Gastrocnemius medialis (tissue), 4 donors: ENCODE measurements around the gene NOBOX. TPM values are rescaled to one million over a fixed set of nuclear protein-coding genes. Genes with fewer than 3 reads are reported as not detected.

Source experiments
- ATAC-seq, 2 donors: fragments of 150-250 bp; one replicate each; pipeline ENCODE4 v1.9.1; 2016
- DNase-seq, 2 donors: peaks; one replicate each; pipeline ENCODE4 v3.0.0-alpha.2; 2019
- H3K27ac ChIP-seq, 4 donors: fragments of 200-600 bp; sonication (generic); 1 replicate in 1 of 4; 2 replicates in 3 of 4; pipeline ENCODE4 v1.5.1; 2016 to 2018; ENCODE audit warnings: mild to moderate bottlenecking in 2 of 4, moderate library complexity in 1 of 4
- H3K27me3 ChIP-seq, 3 donors: fragments of 200-600 bp; sonication (generic) in 2 of 3; 1 replicate in 1 of 3; 2 replicates in 2 of 3; pipeline versions ENCODE4 v1.5.1 to v1.6.0; 2016 to 2019; ENCODE audit warnings: mild to moderate bottlenecking in 1 of 3, moderate library complexity in 1 of 3
- H3K36me3 ChIP-seq, 2 donors: fragments of 200-600 bp; sonication (generic) in 1 of 2; one replicate each; pipeline ENCODE4 v1.5.1; 2017 to 2018
- H3K4me1 ChIP-seq, 2 donors: fragments of 200-600 bp; sonication (generic) in 1 of 2; one replicate each; pipeline ENCODE4 v1.5.1; 2016 to 2017; ENCODE audit warnings: mild to moderate bottlenecking in 2 of 2
- H3K4me3 ChIP-seq, 4 donors: fragments of 200-600 bp; sonication (generic) in 3 of 4; 1 replicate in 1 of 4; 2 replicates in 3 of 4; pipeline ENCODE4 v1.5.1; 2016 to 2019; ENCODE audit warnings: mild to moderate bottlenecking in 2 of 4
- H3K9me3 ChIP-seq, 3 donors: fragments of 200-600 bp; sonication (generic) in 2 of 3; 1 replicate in 1 of 3; 2 replicates in 2 of 3; pipeline ENCODE4 v1.5.1; 2016 to 2019
- POLR2A ChIP-seq, 2 donors: fragments of 450-650 bp; IDR thresholded peaks; one replicate each; pipeline ENCODE4 v1.6.1; 2017; ENCODE audit warnings: antibody characterized with exemption in 2 of 2, mild to moderate bottlenecking in 2 of 2, moderate library complexity in 2 of 2
- in situ Hi-C, 4 donors: fragments of 200-750 bp; cut with MboI; loops; one replicate each; pipeline versions ENCODE4 v1.15.0 to v1.8.0; 2017; ENCODE audit warnings: low sequenced_read_pairs in 4 of 4
- intact Hi-C: fragments of 100-400 bp; cut with DNase I; formaldehyde crosslinking; loops from one replicate; pipeline ENCODE4 v1.15.1; 2023; ENCODE audit warnings: low total_unique reads
- total RNA-seq, 4 donors: library from RNA; depleted of rRNA; stranded (reverse); fragments of >200 nt; gene quantifications; one replicate each; pipeline versions ENCODE4 v1.1.0 to v1.2.3, GENCODE V29; 2016
- TF ChIP-seq, protein P1 (sequence below), 5 experiments: fragments of 450-650 bp in 3 of 5; fragments of 200-600 bp in 2 of 5; sonication (generic) in 2 of 5; IDR thresholded peaks in 4 of 5; conservative IDR thresholded peaks in 1 of 5; 1 replicate in 4 of 5; 2 replicates in 1 of 5; pipeline ENCODE4 v1.5.1; 2016 to 2019; ENCODE audit warnings: antibody characterized with exemption in 5 of 5, mild to moderate bottlenecking in 3 of 5, moderate library complexity in 3 of 5

Gene NOBOX
- total RNA-seq, 4 donors from 2014 or later: not detected

DNA sequence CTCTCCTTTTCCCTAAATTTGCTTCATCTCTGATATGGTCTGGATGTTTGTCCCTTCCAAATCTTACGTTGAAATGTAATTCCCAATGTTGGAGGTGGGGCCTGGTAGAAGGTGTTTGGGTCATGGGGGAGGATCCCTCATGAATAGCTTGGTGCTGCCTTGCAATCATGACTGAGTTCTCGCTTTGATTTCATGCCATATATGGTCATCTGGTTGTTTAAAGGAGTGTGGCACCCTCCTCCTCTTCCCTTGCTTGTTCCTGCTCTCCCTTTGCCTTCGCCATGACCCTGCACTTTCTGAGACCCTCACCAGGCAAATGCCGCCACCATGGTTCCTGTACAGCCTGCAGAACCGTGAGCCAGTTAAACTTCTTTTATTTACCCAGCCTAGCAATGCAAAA is 14.5 kb downstream of the NOBOX start:
- in situ Hi-C loops: loop anchor here in 1 of 4 donors (25.0 kb wide), 1 partner anchor 227 kb away; no protein-coding TSS in a partner anchor
- intact Hi-C loops: no loop called here

DNA sequence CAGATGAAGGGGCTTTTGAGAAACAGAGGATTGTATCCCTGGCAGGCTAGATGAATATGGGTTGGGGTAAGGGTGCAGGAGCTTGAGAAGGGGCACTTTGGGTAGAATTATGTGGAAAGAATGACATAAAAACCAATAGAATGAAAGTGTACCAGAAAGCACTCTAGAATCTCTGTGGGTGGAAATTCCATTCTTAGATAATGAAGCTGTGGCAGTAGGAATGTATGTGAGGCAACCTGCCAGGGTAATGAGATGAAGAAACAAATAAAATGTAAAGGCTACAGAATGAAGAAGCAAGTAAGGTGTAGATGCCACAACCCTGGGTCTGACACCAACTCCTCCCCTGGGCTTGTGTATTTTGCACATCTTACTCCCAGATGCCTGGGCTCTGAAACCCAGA is 16.8 kb downstream of the NOBOX start:
- no peak for ATAC-seq
- Histone ChIP-seq H3K27me3 (no peaks in the 10 kb centered on the region), H3K4me3 (no peak overlapping the region), H3K4me1 (no peaks in the 10 kb centered on the region), H3K36me3 (no peaks in the 10 kb centered on the region), H3K9me3 (no peaks in the 10 kb centered on the region), H3K27ac (no peak overlapping the region)
- in situ Hi-C loops: loop anchor here in 1 of 4 donors (25.0 kb wide), 1 partner anchor 224 kb away; no protein-coding TSS in a partner anchor
- DNase-seq: no peak
- no peak for TF ChIP-seq POLR2A (IDR thresholded peaks at IDR 0.05)
- TF ChIP-seq, protein P1, sequence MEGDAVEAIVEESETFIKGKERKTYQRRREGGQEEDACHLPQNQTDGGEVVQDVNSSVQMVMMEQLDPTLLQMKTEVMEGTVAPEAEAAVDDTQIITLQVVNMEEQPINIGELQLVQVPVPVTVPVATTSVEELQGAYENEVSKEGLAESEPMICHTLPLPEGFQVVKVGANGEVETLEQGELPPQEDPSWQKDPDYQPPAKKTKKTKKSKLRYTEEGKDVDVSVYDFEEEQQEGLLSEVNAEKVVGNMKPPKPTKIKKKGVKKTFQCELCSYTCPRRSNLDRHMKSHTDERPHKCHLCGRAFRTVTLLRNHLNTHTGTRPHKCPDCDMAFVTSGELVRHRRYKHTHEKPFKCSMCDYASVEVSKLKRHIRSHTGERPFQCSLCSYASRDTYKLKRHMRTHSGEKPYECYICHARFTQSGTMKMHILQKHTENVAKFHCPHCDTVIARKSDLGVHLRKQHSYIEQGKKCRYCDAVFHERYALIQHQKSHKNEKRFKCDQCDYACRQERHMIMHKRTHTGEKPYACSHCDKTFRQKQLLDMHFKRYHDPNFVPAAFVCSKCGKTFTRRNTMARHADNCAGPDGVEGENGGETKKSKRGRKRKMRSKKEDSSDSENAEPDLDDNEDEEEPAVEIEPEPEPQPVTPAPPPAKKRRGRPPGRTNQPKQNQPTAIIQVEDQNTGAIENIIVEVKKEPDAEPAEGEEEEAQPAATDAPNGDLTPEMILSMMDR (IDR thresholded peaks at IDR 0.05 in 4 of 5, conservative IDR thresholded peaks at IDR 0.05 in 1 of 5): no peak
- intact Hi-C loops: no loop called here

More for the DNA sequence above, 14.5 kb downstream of the NOBOX start:
- H3K9me3 ChIP-seq: no peaks in the 10 kb centered on the region
- H3K4me1 ChIP-seq: no peaks in the 10 kb centered on the region
- no peak overlapping the region for H3K4me3 ChIP-seq
- no peak overlapping the region for H3K27ac ChIP-seq
- no peak for TF ChIP-seq POLR2A (IDR thresholded peaks at IDR 0.05)
- no peaks in the 10 kb centered on the region for H3K27me3 ChIP-seq
- no peak for DNase-seq
- H3K36me3 ChIP-seq: no peaks in the 10 kb centered on the region
- ATAC-seq: no peak

DNA sequence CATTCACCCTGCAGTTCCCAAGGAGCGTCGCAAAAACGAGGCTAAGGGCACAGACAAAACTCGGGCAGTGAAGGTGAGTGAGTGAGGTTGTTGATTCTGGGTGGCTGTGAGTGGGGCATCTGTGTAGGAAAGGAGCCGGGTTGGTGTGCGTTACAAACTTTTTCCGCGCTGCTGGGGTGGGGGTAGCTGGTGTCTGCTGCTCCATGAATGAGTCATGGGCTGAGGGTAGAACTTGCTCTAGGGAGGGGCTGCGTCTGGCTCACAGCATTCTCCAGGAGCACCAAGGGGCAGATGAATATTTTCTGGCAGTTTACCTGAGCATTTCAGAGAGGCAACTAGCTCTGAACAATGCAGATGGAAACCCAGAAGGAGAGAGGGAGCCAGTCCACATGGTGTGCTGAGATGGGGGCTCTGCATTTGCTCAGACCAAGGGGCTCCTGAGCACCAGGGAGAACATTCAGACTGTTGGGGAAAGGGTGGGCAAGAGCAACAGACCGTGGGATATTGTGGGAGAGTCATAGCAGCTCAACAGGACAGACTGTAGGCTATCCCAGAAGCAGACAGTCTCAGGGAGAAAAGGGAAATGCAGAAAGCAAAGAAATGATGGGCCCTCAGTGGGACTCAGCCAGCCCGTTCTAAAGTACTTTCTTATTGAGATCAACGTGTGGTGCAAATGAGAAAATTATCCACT is 18.8 kb downstream of the NOBOX start:
- Histone ChIP-seq H3K36me3 (no peaks in the 10 kb centered on the region), H3K9me3 (no peaks in the 10 kb centered on the region), H3K27ac (no peak overlapping the region), H3K4me3 (no peak overlapping the region), H3K27me3 (no peaks in the 10 kb centered on the region), H3K4me1 (no peaks in the 10 kb centered on the region)
- in situ Hi-C loops (loop anchor here in 1 of 4 donors (25.0 kb wide), 1 partner anchor 222 kb away; no protein-coding TSS in a partner anchor), intact Hi-C loops (no loop called here)
- TF ChIP-seq, protein P1 (IDR thresholded peaks at IDR 0.05 in 4 of 5, conservative IDR thresholded peaks at IDR 0.05 in 1 of 5): no peak
- TF ChIP-seq POLR2A (IDR thresholded peaks at IDR 0.05): no peak
- ATAC-seq: no peak
- DNase-seq: no peak

DNA sequence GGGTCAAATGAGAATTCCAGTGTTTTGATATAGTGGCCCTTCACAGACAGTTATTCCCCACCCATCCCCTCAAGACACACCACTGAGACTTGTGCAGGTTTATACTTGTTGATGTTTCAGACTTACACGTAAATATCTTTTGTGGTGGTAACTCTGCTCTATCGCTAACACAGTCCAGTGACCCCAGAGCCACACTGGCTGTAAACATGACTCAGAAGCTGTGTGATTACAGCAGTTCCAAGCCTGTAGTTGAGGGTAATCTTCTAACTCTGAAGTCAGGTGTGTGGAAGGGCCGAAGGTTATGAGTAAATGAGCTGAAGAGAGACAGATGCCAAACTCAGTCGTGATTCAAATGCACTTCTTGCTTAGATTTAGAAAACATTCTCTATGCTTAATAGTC is 19.4 kb downstream of the NOBOX start:
- ATAC-seq (no peak), DNase-seq (no peak)
- H3K4me1 ChIP-seq: no peaks in the 10 kb centered on the region
- in situ Hi-C loops: loop anchor here in 1 of 4 donors (25.0 kb wide), 1 partner anchor 222 kb away; no protein-coding TSS in a partner anchor
- H3K27me3 ChIP-seq: no peaks in the 10 kb centered on the region
- no peaks in the 10 kb centered on the region for H3K9me3 ChIP-seq
- no peak overlapping the region for H3K27ac ChIP-seq
- TF ChIP-seq POLR2A (IDR thresholded peaks at IDR 0.05): no peak
- TF ChIP-seq, protein P1 (IDR thresholded peaks at IDR 0.05 in 4 of 5, conservative IDR thresholded peaks at IDR 0.05 in 1 of 5): no peak
- no peaks in the 10 kb centered on the region for H3K36me3 ChIP-seq
- intact Hi-C loops: no loop called here
- no peak overlapping the region for H3K4me3 ChIP-seq

DNA sequence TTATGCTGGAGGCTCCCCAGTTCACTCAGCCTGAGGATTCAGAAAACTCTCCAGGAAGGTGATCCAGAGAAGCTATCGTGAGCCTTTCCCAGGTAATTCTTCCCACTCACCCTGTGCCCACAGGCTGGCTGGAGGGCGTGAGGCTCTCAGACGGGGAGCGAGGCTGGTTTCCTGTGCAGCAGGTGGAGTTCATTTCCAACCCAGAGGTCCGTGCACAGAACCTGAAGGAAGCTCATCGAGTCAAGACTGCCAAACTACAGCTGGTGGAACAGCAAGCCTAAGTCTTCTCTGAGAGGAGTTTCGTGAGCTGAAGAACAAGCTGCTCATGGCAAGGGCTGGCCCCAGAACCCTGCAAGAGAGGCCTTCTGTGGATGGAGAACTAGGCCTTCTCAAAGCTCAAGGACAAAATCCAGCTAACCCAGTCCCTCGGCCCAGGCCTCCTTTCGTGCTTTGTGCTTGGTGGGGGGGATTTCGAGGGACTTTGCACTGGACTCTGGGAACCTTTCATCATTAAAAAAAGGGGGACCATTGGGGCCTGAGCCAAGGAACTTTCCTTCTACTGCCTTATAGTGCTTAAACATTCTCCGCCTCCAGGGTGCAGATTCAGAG is 23.6 kb downstream of the NOBOX start:
- H3K4me3 ChIP-seq: no peak overlapping the region
- H3K4me1 ChIP-seq: no peaks in the 10 kb centered on the region
- H3K27me3 ChIP-seq: no peaks in the 10 kb centered on the region
- intact Hi-C loops (no loop called here), in situ Hi-C loops (loop anchor here in 1 of 4 donors (25.0 kb wide), 1 partner anchor 218 kb away; no protein-coding TSS in a partner anchor)
- no peaks in the 10 kb centered on the region for H3K9me3 ChIP-seq
- ATAC-seq (no peak), DNase-seq (no peak)
- no peak for TF ChIP-seq POLR2A (IDR thresholded peaks at IDR 0.05)
- TF ChIP-seq, protein P1 (IDR thresholded peaks at IDR 0.05 in 4 of 5, conservative IDR thresholded peaks at IDR 0.05 in 1 of 5): no peak
- H3K27ac ChIP-seq: no peak overlapping the region
- H3K36me3 ChIP-seq: no peaks in the 10 kb centered on the region
